HepG2 (cell line): ENCODE data around the gene ITIH3. TPM values are rescaled to one million over a fixed set of nuclear protein-coding genes. Genes with fewer than 3 reads are reported as not detected.

Source experiments
- ATAC-seq: fragments of 200-7000 bp; cut with Tn5 transposase; 3 replicates; pipeline ENCODE4 v1.9.1; 2020; ENCODE audit warnings: mild to moderate bottlenecking, moderate library complexity
- BruUV-seq: library from RNA; stranded (reverse); fragments of 400-500 nt; replicated peaks from 2 replicates; lab custom pipeline; 2021; lab: Mats Ljungman, UMichigan
- CTCF ChIA-PET: fragments of 300-600 bp; formaldehyde crosslinking; extraction: SDS; loops from one replicate; lab custom pipeline; 2021; ENCODE audit warnings: low total read pairs, inconsistent platforms, low intra/inter-chr PET ratio; lab: Yijun Ruan, JAX
- POLR2A ChIA-PET: fragments of 350-600 bp; sonication (Branson Sonifier 250); formaldehyde crosslinking; loops from one replicate; lab custom pipeline; 2020; ENCODE audit warnings: antibody characterized with exemption, inconsistent platforms; lab: Yijun Ruan, JAX
- DNase-seq: peaks from one replicate; pipeline ENCODE4 v3.0.0-alpha.2; 2015; ENCODE audit warnings: low spot score
- FAIRE-seq: peaks from 3 replicates; lab custom pipeline; 2011; peaks lifted over from hg19 to GRCh38; lab: Jason Lieb, UNC
- H2AFZ ChIP-seq: one replicate; pipeline ENCODE4 v1.6.1; 2011; ENCODE audit warnings: low read length, inconsistent platforms
- H3K27ac ChIP-seq: fragments of 300-600 bp; 3 replicates; pipeline ENCODE4 v1.8.0; 2011; ENCODE audit warnings: mixed run types, mild to moderate bottlenecking, mixed read lengths, low read length, inconsistent platforms; ENCODE audit not compliant: insufficient read depth; ENCODE audit errors: extremely low read length
- H3K27me3 ChIP-seq, 2 experiments: fragments of 200-600 bp in 1 of 2; 2 replicates in 1 of 2; 3 replicates in 1 of 2; pipeline versions ENCODE4 v1.6.0 to v1.8.0; 2011; ENCODE audit warnings: low read length in 2 of 2, mild to moderate bottlenecking in 2 of 2, moderate library complexity in 2 of 2, inconsistent platforms in 1 of 2; ENCODE audit not compliant: insufficient read depth in 2 of 2, control insufficient read depth in 1 of 2
- H3K36me3 ChIP-seq, 2 experiments: fragments of 200-600 bp in 1 of 2; replicated peaks in 1 of 2; 2 replicates in 1 of 2; 3 replicates in 1 of 2; pipeline versions ENCODE4 v1.5.1 to v1.8.0; 2011; ENCODE audit warnings: low read length in 2 of 2, inconsistent platforms in 1 of 2; ENCODE audit not compliant: insufficient read depth in 2 of 2, control insufficient read depth in 1 of 2
- H3K4me1 ChIP-seq: 2 replicates; pipeline ENCODE4 v1.5.1; 2012; ENCODE audit warnings: low read length, inconsistent platforms; ENCODE audit not compliant: insufficient read depth
- H3K4me2 ChIP-seq: 2 replicates; pipeline ENCODE4 v1.6.0; 2011; ENCODE audit warnings: low read depth, low read length, inconsistent platforms
- H3K4me3 ChIP-seq, 3 experiments: fragments of 200-600 bp in 1 of 3; sonication (generic), shearing (Covaris generic) in 1 of 3; replicated peaks in 1 of 3; 2 replicates each; pipeline ENCODE4 v1.5.1; 2011 to 2016; ENCODE audit warnings: low read length in 3 of 3, inconsistent platforms in 2 of 3, low read depth in 2 of 3, mild to moderate bottlenecking in 2 of 3, control low read depth in 1 of 3, mixed read lengths in 1 of 3; ENCODE audit not compliant: insufficient read depth in 1 of 3
- H3K79me2 ChIP-seq: one replicate; pipeline ENCODE4 v1.6.1; 2011; ENCODE audit warnings: low read length, inconsistent platforms; ENCODE audit not compliant: insufficient read depth
- H3K9ac ChIP-seq: 2 replicates; pipeline ENCODE4 v1.6.0; 2011; ENCODE audit warnings: mild to moderate bottlenecking, low read depth, low read length, inconsistent platforms; ENCODE audit not compliant: insufficient read depth
- H3K9me3 ChIP-seq: 2 replicates; pipeline ENCODE4 v1.5.1; 2012; ENCODE audit warnings: mild to moderate bottlenecking, low read length
- H4K20me1 ChIP-seq: 2 replicates; pipeline ENCODE4 v1.6.0; 2011; ENCODE audit warnings: inconsistent platforms, mild to moderate bottlenecking, low read length, moderate library complexity; ENCODE audit not compliant: insufficient read depth
- TMF1 ChIP-seq: sonication (generic); formaldehyde crosslinking; IDR thresholded peaks from 2 replicates; pipeline ENCODE4 v1.8.1; 2022; ENCODE audit warnings: low read depth, missing genetic modification reagents
- ZBED4 ChIP-seq: sonication (generic); formaldehyde crosslinking; IDR thresholded peaks from 2 replicates; pipeline ENCODE4 v1.4.0; 2020; ENCODE audit warnings: missing genetic modification reagents, borderline replicate concordance
- WGBS: methylation state at CpG from one replicate; pipeline ENCODE4 v1.1.6; 2017; ENCODE audit warnings: low lambda C conversion rate; 5-methylcytosine and 5-hydroxymethylcytosine counted together
- in situ Hi-C: cut with HindIII; loops from 2 replicates; pipeline ENCODE4 v1.10.0; 2017; ENCODE audit warnings: low pct_unique_long_range_greater_than_20kb; ENCODE audit not compliant: extremely low pct_ligation_motif_present
- intact Hi-C: fragments of 100-400 bp; cut with micrococcal nuclease; formaldehyde crosslinking; loops from one replicate; pipeline ENCODE4 v1.10.0; 2022; ENCODE audit not compliant: unreplicated experiment
- polyA plus RNA-seq, 8 experiments: library from polyadenylated mRNA; depleted of rRNA in 3 of 8; stranded (reverse) in 7 of 8; unstranded in 1 of 8; fragments of >200 nt; fragmentation: Illumina TruSeq in 4 of 8; extraction: Trizol in 4 of 8; gene quantifications; 2 replicates each; pipeline versions ENCODE4 v1.2.1 to v1.2.3, GENCODE V29; 2011 to 2016; ENCODE audit warnings: low read depth in 4 of 8, missing spikeins in 1 of 8, mixed read lengths in 1 of 8; ENCODE audit not compliant: insufficient read depth in 1 of 8
- total RNA-seq, 5 experiments: library from RNA; depleted of rRNA; stranded (reverse); fragments of >200 nt; fragmentation: Illumina TruSeq; extraction: Trizol; gene quantifications; 2 replicates each; pipeline ENCODE4 v1.2.3, GENCODE V29; 2016; ENCODE audit warnings: low read depth in 1 of 5

ITIH3 gene
- total and polyA plus RNA-seq, 2 of the 13 experiments (the other 11 are each of a cell fraction or from before 2014, with no cell fraction given) = 105 to 632 TPM

- in situ Hi-C loops (no loop called here), intact Hi-C loops (no loop called here)
- no peak for TF ChIP-seq TMF1 (CRISPR knock-in tag)
- DNase-seq (no peak), FAIRE-seq (no peak), ATAC-seq (no peak)
- Histone ChIP-seq H3K9me3 (no peaks in the 10 kb centered on the region), H3K4me1 (peaks cover 26% of the 10 kb centered on the region), H3K9ac (no peak overlapping the region), H4K20me1 (no peaks in the 10 kb centered on the region), H2AFZ (no peak overlapping the region), H3K27me3 (no peaks in the 10 kb centered on the region), H3K27ac (no peak overlapping the region), H3K4me2 (no peak overlapping the region), H3K36me3 (0 out of 5 replicates have a peak, but pooled peaks cover 0 to 3% of the 10 kb centered on the region in 2 experiments), H3K79me2 (no peaks in the 10 kb centered on the region), H3K4me3 (no peak overlapping the region)
- WGBS = 91% methylated on average over 19 of the region's 20 CpGs
- CTCF ChIA-PET = no interaction called here
- BruUV-seq = no TSS peak
- POLR2A ChIA-PET = no interaction called here
Measured at GRCh38 chr3:52843108-52843865, 48.7 kb downstream of the ITIH3 start.

GRCh38 chr3:52843881-52844280 is 49.3 kb downstream of the ITIH3 start:
- POLR2A ChIA-PET = no interaction called here
- DNase-seq (no peak), FAIRE-seq (no peak), ATAC-seq (no peak)
- H2AFZ ChIP-seq = no peak overlapping the region
- H3K79me2 ChIP-seq = no peaks in the 10 kb centered on the region
- H3K27ac ChIP-seq = no peak overlapping the region
- no peak overlapping the region for H3K4me2 ChIP-seq
- CTCF ChIA-PET = no interaction called here
- WGBS = 93% methylated on average over 2 of the region's 2 CpGs
- no peak overlapping the region for H3K9ac ChIP-seq
- H3K9me3 ChIP-seq = no peaks in the 10 kb centered on the region
- no peak overlapping the region for H3K4me3 ChIP-seq
- H4K20me1 ChIP-seq = no peaks in the 10 kb centered on the region
- BruUV-seq = no TSS peak
- peaks cover 26% of the 10 kb centered on the region for H3K4me1 ChIP-seq
- intact Hi-C loops (loop anchor here (2.0 kb wide), 1 partner anchor 15 kb away; no protein-coding TSS in a partner anchor), in situ Hi-C loops (no loop called here)
- H3K27me3 ChIP-seq = no peaks in the 10 kb centered on the region
- H3K36me3 ChIP-seq = peaks cover 1 to 4% of the 10 kb centered on the region in 2 experiments; a peak in 1 of 5 replicates
- TF ChIP-seq ZBED4 = no peak
